ENCODE measurements around the gene TBC1D25. TPM values are rescaled to one million over a fixed set of nuclear protein-coding genes. Genes with fewer than 3 reads are reported as not detected.
"Not testable (repeated sequence)": the region's sequence is repeated elsewhere in the genome, so short reads cannot be mapped to it uniquely, and the experiment has no call there.

The TBC1D25 gene
- total and polyA plus RNA-seq, 2 of the 4 experiments (the other 2 are of a cell fraction) = 11.3 to 15.9 TPM

- not testable (repeated sequence) for BruUV-seq (replicated peaks); H3K27me3 ChIP-seq (ENCODE audit: control insufficient read depth, insufficient read depth, low read length)
- no CpG with 5 or more reads among the region's 4 CpGs for WGBS, 2 experiments (ENCODE audit: extremely low coverage in 2 of 2, insufficient read length in 1 of 2)
Measured at GRCh38 chrX:48519481-48519880, 20.0 kb upstream of the TBC1D25 start.

More at GRCh38 chrX:48519481-48519880, 20.0 kb upstream of the TBC1D25 start:
- H4K20me1 ChIP-seq (ENCODE audit: insufficient read depth, low read length); H3K36me3 ChIP-seq (ENCODE audit: control insufficient read depth, insufficient read depth, low read length); H3K4ac ChIP-seq (ENCODE audit: low read depth, low read length); intact Hi-C loops (cut with micrococcal nuclease); H3K27ac ChIP-seq (ENCODE audit: insufficient read depth, low read length); H3K4me1 ChIP-seq (ENCODE audit: control insufficient read depth, insufficient read depth, low read length); H2AFZ ChIP-seq (replicated peaks; ENCODE audit: low read length, poor library complexity); H3K9me1 ChIP-seq (ENCODE audit: insufficient read depth, low read length); in situ Hi-C loops (cut with MboI; ENCODE audit: low sequenced_read_pairs); H3K4me2 ChIP-seq (ENCODE audit: low read depth, low read length); H2BK15ac ChIP-seq (ENCODE audit: low read depth, low read length); H3K9me3 ChIP-seq (ENCODE audit: control insufficient read depth, insufficient read depth, low read length); H3K4me3 ChIP-seq (ENCODE audit: insufficient read depth, low read depth, low read length); H2BK120ac ChIP-seq (ENCODE audit: low read depth, low read length); H3K79me1 ChIP-seq (ENCODE audit: low read depth in 1 of 2, low read length in 2 of 2); H3K18ac ChIP-seq (ENCODE audit: low read depth, low read length); H4K8ac ChIP-seq (ENCODE audit: low read depth in 2 of 2, low read length in 2 of 2); H3K14ac ChIP-seq (replicated peaks; ENCODE audit: low read depth, low read length); H4K5ac ChIP-seq (ENCODE audit: low read depth, low read length); CTCF ChIA-PET; DNase-seq; H2BK20ac ChIP-seq (ENCODE audit: low read depth, low read length); H2BK5ac ChIP-seq (ENCODE audit: low read depth, low read length, poor library complexity, severe bottlenecking); H2AK5ac ChIP-seq (ENCODE audit: low read depth, low read length); H2AK9ac ChIP-seq (replicated peaks; ENCODE audit: low read depth, low read length, poor library complexity); H4K91ac ChIP-seq (ENCODE audit: insufficient read depth, low read depth, low read length); POLR2A ChIA-PET (ENCODE audit: unreplicated experiment); H3K23ac ChIP-seq (ENCODE audit: low read depth, low read length); ATAC-seq (ENCODE audit: low read depth); dilution Hi-C loops (cut with HindIII; ENCODE audit: low sequenced_read_pairs, unreplicated experiment); H3K9ac ChIP-seq (ENCODE audit: low read depth, low read length); H3K56ac ChIP-seq (ENCODE audit: extremely low read depth, insufficient read depth, low read length): not testable (repeated sequence)

Measured in IMR-90 (cell line).